H1 (cell line): ENCODE results near the gene FOXC2. TPM values are rescaled to one million over a fixed set of nuclear protein-coding genes. Genes with fewer than 3 reads are reported as not detected.

Experiments
- CTCF ChIA-PET: fragments of 300-600 bp; sonication (Branson Sonifier 250); formaldehyde crosslinking; loops from one replicate; lab custom pipeline; 2021; ENCODE audit not compliant: partially characterized antibody; lab: Charles Lee
- POLR2A ChIA-PET: fragments of 300-600 bp; sonication (Branson Sonifier 250); formaldehyde crosslinking; loops from one replicate; lab custom pipeline; 2021; ENCODE audit warnings: inconsistent platforms; ENCODE audit not compliant: partially characterized antibody; lab: Charles Lee
- DNase-seq, 2 experiments: peaks; one replicate each; pipeline versions ENCODE4 v3.0.0 to v3.0.0-alpha.2; 2010 to 2022; ENCODE audit warnings: low spot score in 2 of 2, low read depth in 1 of 2, mixed read lengths in 1 of 2
- FAIRE-seq: peaks from 2 replicates; lab custom pipeline; 2011; peaks lifted over from hg19 to GRCh38; lab: Jason Lieb, UNC
- H2AFZ ChIP-seq: 2 replicates; pipeline ENCODE4 v1.8.1; 2012; ENCODE audit warnings: low read length, inconsistent platforms
- H2AK5ac ChIP-seq: 2 replicates; pipeline ENCODE4 v1.6.1; 2013; ENCODE audit warnings: low read depth, low read length
- H2BK120ac ChIP-seq: replicated peaks from 2 replicates; pipeline ENCODE3; 2013; ENCODE audit warnings: low read depth, low read length, inconsistent platforms
- H2BK12ac ChIP-seq: 2 replicates; pipeline ENCODE4 v1.6.1; 2013; ENCODE audit warnings: low read depth, low read length
- H2BK15ac ChIP-seq: 2 replicates; pipeline ENCODE4 v1.6.1; 2013; ENCODE audit warnings: low read length
- H2BK20ac ChIP-seq: 2 replicates; pipeline ENCODE4 v1.6.1; 2013; ENCODE audit warnings: low read length
- H2BK5ac ChIP-seq: 2 replicates; pipeline ENCODE4 v1.6.1; 2013; ENCODE audit warnings: low read depth, low read length
- H3K14ac ChIP-seq: 2 replicates; pipeline ENCODE4 v1.6.1; 2013; ENCODE audit warnings: inconsistent platforms; ENCODE audit not compliant: insufficient read length
- H3K18ac ChIP-seq: 2 replicates; pipeline ENCODE4 v1.6.1; 2013; ENCODE audit warnings: low read length; ENCODE audit errors: extremely low read depth
- H3K23ac ChIP-seq: 2 replicates; pipeline ENCODE4 v1.6.1; 2013; ENCODE audit warnings: inconsistent platforms; ENCODE audit not compliant: insufficient read length
- H3K23me2 ChIP-seq: 2 replicates; pipeline ENCODE4 v1.6.1; 2013; ENCODE audit warnings: low read depth, low read length
- H3K27ac ChIP-seq: 2 replicates; pipeline ENCODE4 v1.6.1; 2011; ENCODE audit warnings: low read depth, low read length, inconsistent platforms
- H3K27me3 ChIP-seq, 4 experiments: replicated peaks in 1 of 4; 1 replicate in 1 of 4; 2 replicates in 3 of 4; pipeline versions ENCODE4 v1.6.1 to v1.8.1; 2011 to 2013; ENCODE audit warnings: low read length in 3 of 4, mild to moderate bottlenecking in 3 of 4, inconsistent platforms in 2 of 4, mixed read lengths in 2 of 4, moderate library complexity in 1 of 4; ENCODE audit not compliant: control insufficient read depth in 3 of 4, insufficient read depth in 3 of 4; ENCODE audit errors: extremely low read depth in 1 of 4
- H3K36me3 ChIP-seq, 4 experiments: 2 replicates each; pipeline versions ENCODE4 v1.6.1 to v1.8.1; 2011 to 2013; ENCODE audit warnings: mild to moderate bottlenecking in 4 of 4, low read length in 3 of 4, moderate library complexity in 2 of 4, control low read depth in 1 of 4, inconsistent platforms in 1 of 4; ENCODE audit not compliant: insufficient read depth in 4 of 4, control insufficient read depth in 2 of 4
- H3K4ac ChIP-seq: replicated peaks from 2 replicates; pipeline ENCODE3; 2013; ENCODE audit warnings: low read length, low read depth, mixed read lengths, inconsistent platforms; ENCODE audit not compliant: insufficient read length
- H3K4me1 ChIP-seq, 4 experiments: replicated peaks in 1 of 4; 1 replicate in 1 of 4; 2 replicates in 3 of 4; pipeline versions ENCODE4 v1.6.1 to v1.8.1; 2011 to 2013; ENCODE audit warnings: low read length in 3 of 4, inconsistent platforms in 2 of 4, mixed read lengths in 1 of 4; ENCODE audit not compliant: insufficient read depth in 4 of 4, control insufficient read depth in 3 of 4
- H3K4me2 ChIP-seq, 2 experiments: 2 replicates each; pipeline versions ENCODE4 v1.6.1 to v1.8.1; 2011 to 2013; ENCODE audit warnings: low read depth in 2 of 2, low read length in 2 of 2, control low read depth in 1 of 2, inconsistent platforms in 1 of 2, mild to moderate bottlenecking in 1 of 2; ENCODE audit not compliant: insufficient read depth in 1 of 2
- H3K4me3 ChIP-seq, 4 experiments: fragments of 200-600, 300-600 bp in 1 of 4; sonication (generic), shearing (Covaris generic), sonication (Bioruptor Twin) in 1 of 4; 2 replicates each; pipeline versions ENCODE4 v1.5.1 to v1.8.1; 2011 to 2016; ENCODE audit warnings: low read length in 4 of 4, low read depth in 3 of 4, control low read depth in 2 of 4, inconsistent platforms in 2 of 4, mild to moderate bottlenecking in 2 of 4, mixed read lengths in 1 of 4, moderate library complexity in 1 of 4; ENCODE audit not compliant: insufficient read depth in 2 of 4; ENCODE audit errors: extremely low read depth in 1 of 4
- H3K56ac ChIP-seq: replicated peaks from 2 replicates; pipeline ENCODE3; 2013; ENCODE audit warnings: low read depth, mild to moderate bottlenecking, mixed read lengths, low read length, inconsistent platforms; ENCODE audit not compliant: insufficient read length
- H3K79me1 ChIP-seq: 2 replicates; pipeline ENCODE4 v1.6.1; 2013; ENCODE audit warnings: low read depth, low read length, control low read depth
- H3K79me2 ChIP-seq, 2 experiments: 2 replicates each; pipeline versions ENCODE4 v1.6.1 to v1.8.1; 2012 to 2013; ENCODE audit warnings: low read length in 2 of 2, mild to moderate bottlenecking in 2 of 2, inconsistent platforms in 1 of 2; ENCODE audit not compliant: insufficient read depth in 2 of 2, control insufficient read depth in 1 of 2
- H3K9ac ChIP-seq, 4 experiments: replicated peaks in 1 of 4; 1 replicate in 1 of 4; 2 replicates in 3 of 4; pipeline versions ENCODE4 v1.6.1 to v1.8.1; 2011 to 2013; ENCODE audit warnings: low read depth in 3 of 4, low read length in 3 of 4, control low read depth in 2 of 4, mild to moderate bottlenecking in 2 of 4, moderate library complexity in 2 of 4, inconsistent platforms in 1 of 4; ENCODE audit errors: extremely low read depth in 1 of 4
- H3K9me3 ChIP-seq, 2 experiments: 2 replicates each; pipeline versions ENCODE4 v1.6.1 to v1.8.1; 2012 to 2013; ENCODE audit warnings: mild to moderate bottlenecking in 2 of 2, moderate library complexity in 2 of 2, control low read depth in 1 of 2, inconsistent platforms in 1 of 2, low read depth in 1 of 2, low read length in 1 of 2, mixed read lengths in 1 of 2; ENCODE audit not compliant: insufficient read depth in 2 of 2
- H4K20me1 ChIP-seq, 2 experiments: replicated peaks in 1 of 2; 2 replicates each; pipeline versions ENCODE3 to v1.8.1; 2011 to 2013; ENCODE audit warnings: inconsistent platforms in 2 of 2, low read length in 2 of 2, mild to moderate bottlenecking in 1 of 2; ENCODE audit not compliant: insufficient read depth in 2 of 2, control insufficient read depth in 1 of 2
- H4K5ac ChIP-seq: 2 replicates; pipeline ENCODE4 v1.6.1; 2013; ENCODE audit warnings: low read length, low read depth, mixed read lengths, inconsistent platforms; ENCODE audit not compliant: insufficient read length
- H4K8ac ChIP-seq: 2 replicates; pipeline ENCODE4 v1.8.0; 2013; ENCODE audit warnings: mild to moderate bottlenecking, moderate library complexity, low read length, inconsistent platforms; ENCODE audit not compliant: insufficient read depth; ENCODE audit errors: extremely low read depth
- H4K91ac ChIP-seq: replicated peaks from 2 replicates; pipeline ENCODE3; 2013; ENCODE audit warnings: low read length, mixed read lengths, inconsistent platforms; ENCODE audit not compliant: insufficient read length
- CHD2 ChIP-seq: IDR thresholded peaks from 2 replicates; pipeline ENCODE4 v1.6.1; 2012; ENCODE audit warnings: low read length, improper control_type of control experiment
- JUND ChIP-seq: IDR thresholded peaks from 2 replicates; pipeline ENCODE4 v1.6.1; 2011; ENCODE audit warnings: mild to moderate bottlenecking, improper control_type of control experiment, low read length
- PHF8 ChIP-seq: fragments of 200-600 bp; sonication (generic); conservative IDR thresholded peaks from 2 replicates; pipeline ENCODE4 v1.7.1; 2012; ENCODE audit warnings: low read depth, mild to moderate bottlenecking, inconsistent platforms, low read length, moderate library complexity
- SAP30 ChIP-seq: fragments of 300-600 bp; sonication (generic); IDR thresholded peaks from 2 replicates; pipeline ENCODE4 v1.7.1; 2012; ENCODE audit warnings: low read length, moderate library complexity, mild to moderate bottlenecking, inconsistent platforms; ENCODE audit not compliant: insufficient read depth, insufficient replicate concordance
- SP4 ChIP-seq: IDR thresholded peaks from 2 replicates; pipeline ENCODE4 v1.6.1; 2012; ENCODE audit warnings: low read length, inconsistent platforms
- TEAD4 ChIP-seq: IDR thresholded peaks from 2 replicates; pipeline ENCODE4 v1.6.1; 2012; ENCODE audit warnings: low read depth, low read length, inconsistent platforms, mixed read lengths
- WGBS, 2 experiments: shearing (Covaris generic) in 1 of 2; methylation state at CpG; one replicate each; pipeline versions ENCODE4 v1.1.6 to v1.1.7; 2013 to 2015; ENCODE audit warnings: low lambda C conversion rate in 2 of 2, mixed read lengths in 2 of 2, inconsistent platforms in 1 of 2, low coverage in 1 of 2, missing lambda C conversion rate in 1 of 2; ENCODE audit not compliant: insufficient replicate concordance in 2 of 2, insufficient coverage in 1 of 2, insufficient read length in 1 of 2; ENCODE audit errors: extremely low coverage in 1 of 2, missing lambda C conversion rate in 1 of 2; 5-methylcytosine and 5-hydroxymethylcytosine counted together
- polyA plus RNA-seq, 7 experiments: library from polyadenylated mRNA; depleted of rRNA in 3 of 7; stranded (reverse) in 5 of 7; unstranded in 2 of 7; fragments of >200 nt in 5 of 7; fragments of 200-250 nt in 2 of 7; gene quantifications; 1 replicate in 5 of 7; 2 replicates in 1 of 7; 4 replicates in 1 of 7; pipeline versions ENCODE4 v1.2.1 to v1.2.3, GENCODE V29; 2011 to 2013; ENCODE audit warnings: missing spikeins in 2 of 7, mixed read lengths in 2 of 7
- total RNA-seq: library from RNA; stranded (reverse); fragmentation: NEBNext Ultra II Directional; extraction: Animal tissue kit (Norgen Biotek cat#: 25700); gene quantifications from 2 replicates; pipeline ENCODE4 v1.2.1, GENCODE V29; 2021

The FOXC2 gene
- total and polyA plus RNA-seq, 2 of the 8 experiments (the other 6 are each of a cell fraction or from before 2014, with no cell fraction given): 0.09 TPM; not detected in 1

- no peak overlapping the region for H3K23ac ChIP-seq
- H3K14ac ChIP-seq: no peak overlapping the region
- POLR2A ChIA-PET: no interaction called here
- H3K9me3 ChIP-seq: no peaks in the 10 kb centered on the region; a peak in 1 of 4 replicates
- H3K27me3 ChIP-seq: peaks cover 9 to 25% (median 16%) of the 10 kb centered on the region in 4 experiments; a peak in 6 of 7 replicates
- H3K23me2 ChIP-seq: peaks cover 4% of the 10 kb centered on the region; the same call in 1 of the 2 replicates
- H3K56ac ChIP-seq: no peak overlapping the region
- DNase-seq (no peak), FAIRE-seq (no peak)
- no peak overlapping the region for H4K5ac ChIP-seq
- no peak overlapping the region for H3K4ac ChIP-seq
- TF ChIP-seq PHF8: no peak
- TF ChIP-seq JUND: no peak
- no peak for TF ChIP-seq SP4
- no peak for TF ChIP-seq CHD2
- TF ChIP-seq SAP30: no peak
- TF ChIP-seq TEAD4: no peak
- no peaks in the 10 kb centered on the region for H3K36me3 ChIP-seq
- H3K18ac ChIP-seq: no peak overlapping the region
- no peak overlapping the region for H3K4me3 ChIP-seq
- no peak overlapping the region for H2BK120ac ChIP-seq
- H4K91ac ChIP-seq: no peak overlapping the region
- H2BK20ac ChIP-seq: no peak overlapping the region
- no peak overlapping the region for H3K9ac ChIP-seq
- no peak overlapping the region for H2BK5ac ChIP-seq
- no peaks in the 10 kb centered on the region for H3K79me2 ChIP-seq
- peaks cover 0 to 7% (median 3%) of the 10 kb centered on the region in 4 experiments; a peak in 4 of 7 replicates for H3K4me1 ChIP-seq
- 70% methylated on average over 5 of the region's 9 CpGs; no CpG with 5 or more reads in 1 of the 2 experiments for WGBS, 2 experiments
- CTCF ChIA-PET: no interaction called here
- H2BK12ac ChIP-seq: no peak overlapping the region
- no peak overlapping the region for H2AK5ac ChIP-seq
- H3K4me2 ChIP-seq: no peak overlapping the region
- H2BK15ac ChIP-seq: no peak overlapping the region
- H3K27ac ChIP-seq: no peak overlapping the region
- no peak overlapping the region for H4K8ac ChIP-seq
- peaks cover 0 to 3% of the 10 kb centered on the region in 2 experiments for H4K20me1 ChIP-seq
- no peak overlapping the region for H2AFZ ChIP-seq
- no peaks in the 10 kb centered on the region for H3K79me1 ChIP-seq
Measured at GRCh38 chr16:86559802-86560305, 6.8 kb upstream of the FOXC2 start.
